HEK293 (cell line): ENCODE data around the gene NCMAP.

Source experiments
- CTCF ChIA-PET: fragments of 350-600 bp; formaldehyde crosslinking; extraction: SDS; loops from one replicate; lab custom pipeline; 2021; ENCODE audit warnings: antibody characterized with exemption; lab: Yijun Ruan, JAX
- POLR2A ChIA-PET: fragments of 300-600 bp; formaldehyde crosslinking; extraction: SDS; loops from one replicate; lab custom pipeline; 2020; ENCODE audit warnings: antibody characterized with exemption, inconsistent platforms; lab: Yijun Ruan, JAX
- H3K27ac ChIP-seq: fragments of 200-500 bp; sonication (Bioruptor generic); 2 replicates; pipeline ENCODE4 v1.5.1; 2014; ENCODE audit warnings: low read depth, low read length, control low read depth, inconsistent platforms; ENCODE audit errors: extremely low read depth
- H3K36me3 ChIP-seq, 2 experiments: fragments of 200-500 bp in 1 of 2; sonication (Bioruptor generic) in 1 of 2; 1 replicate in 1 of 2; 2 replicates in 1 of 2; pipeline ENCODE4 v1.5.1; 2014 to 2017; ENCODE audit warnings: inconsistent platforms in 2 of 2, low read length in 2 of 2; ENCODE audit not compliant: control insufficient read depth in 2 of 2, insufficient read depth in 1 of 2
- H3K4me1 ChIP-seq: fragments of 200-500 bp; sonication (Bioruptor generic); 2 replicates; pipeline ENCODE4 v1.5.1; 2014; ENCODE audit warnings: mild to moderate bottlenecking, low read length, inconsistent platforms; ENCODE audit not compliant: control insufficient read depth, insufficient read depth
- H3K4me3 ChIP-seq: 2 replicates; pipeline ENCODE4 v1.5.1; 2011; ENCODE audit warnings: low read depth, mild to moderate bottlenecking, control low read depth, low read length, moderate library complexity
- H3K9me3 ChIP-seq: fragments of 200-500 bp; sonication (Bioruptor generic); 2 replicates; pipeline ENCODE4 v1.5.1; 2014; ENCODE audit warnings: low read depth, low read length, inconsistent platforms; ENCODE audit not compliant: control insufficient read depth, insufficient read depth
- BCL11A ChIP-seq: fragments of 450-650 bp; formaldehyde crosslinking; IDR thresholded peaks from 2 replicates; pipeline ENCODE4 v1.5.1; 2016; ENCODE audit warnings: low read depth, missing biosample characterization, missing genetic modification characterization
- GLIS1 ChIP-seq: fragments of 450-650 bp; formaldehyde crosslinking; IDR thresholded peaks from 2 replicates; pipeline ENCODE4 v1.5.1; 2016; ENCODE audit warnings: missing biosample characterization, missing genetic modification characterization
- IKZF3 ChIP-seq: fragments of 450-650 bp; IDR thresholded peaks from 2 replicates; pipeline ENCODE4 v1.5.0; 2018; ENCODE audit warnings: missing biosample characterization, mild to moderate bottlenecking, missing genetic modification characterization, moderate library complexity
- OSR2 ChIP-seq: fragments of 450-650 bp; formaldehyde crosslinking; IDR thresholded peaks from 2 replicates; pipeline ENCODE4 v1.5.1; 2016; ENCODE audit warnings: missing biosample characterization, missing genetic modification characterization
- PRDM1 ChIP-seq: fragments of 450-650 bp; formaldehyde crosslinking; IDR thresholded peaks from 2 replicates; pipeline ENCODE4; 2016; ENCODE audit warnings: missing biosample characterization, missing genetic modification characterization
- SCRT1 ChIP-seq: fragments of 450-650 bp; formaldehyde crosslinking; IDR thresholded peaks from 2 replicates; pipeline ENCODE4 v1.5.1; 2016; ENCODE audit warnings: missing biosample characterization, missing genetic modification characterization, borderline replicate concordance
- SCRT2 ChIP-seq: fragments of 450-650 bp; formaldehyde crosslinking; IDR thresholded peaks from 2 replicates; pipeline ENCODE4 v1.5.1; 2016; ENCODE audit warnings: missing biosample characterization, missing genetic modification characterization
- SETDB1 ChIP-seq: IDR thresholded peaks from one replicate; pipeline ENCODE4 v1.6.1; 2017; ENCODE audit warnings: mild to moderate bottlenecking, low read length, moderate library complexity, mixed read lengths; ENCODE audit not compliant: insufficient read length
- ZBTB7A ChIP-seq: fragments of 450-650 bp; formaldehyde crosslinking; IDR thresholded peaks from 2 replicates; pipeline ENCODE4 v1.5.1; 2016; ENCODE audit warnings: low read depth, missing biosample characterization, missing genetic modification characterization
- ZNF121 ChIP-seq: fragments of 450-650 bp; formaldehyde crosslinking; IDR thresholded peaks from 2 replicates; pipeline ENCODE4 v1.5.1; 2016; ENCODE audit warnings: missing biosample characterization, missing genetic modification characterization
- ZNF132 ChIP-seq: fragments of 450-650 bp; formaldehyde crosslinking; IDR thresholded peaks from 2 replicates; pipeline ENCODE4 v1.5.1; 2017; ENCODE audit warnings: missing biosample characterization, missing genetic modification characterization, borderline replicate concordance
- ZNF175 ChIP-seq: fragments of 450-650 bp; formaldehyde crosslinking; IDR thresholded peaks from 2 replicates; pipeline ENCODE4 v1.5.1; 2016; ENCODE audit warnings: missing biosample characterization, missing genetic modification characterization
- ZNF292 ChIP-seq: fragments of 450-650 bp; formaldehyde crosslinking; IDR thresholded peaks from 2 replicates; pipeline ENCODE4 v1.5.1; 2016; ENCODE audit warnings: low read depth, missing biosample characterization, missing genetic modification characterization, borderline replicate concordance
- ZNF514 ChIP-seq: fragments of 450-650 bp; formaldehyde crosslinking; IDR thresholded peaks from 2 replicates; pipeline ENCODE4 v1.5.1; 2016; ENCODE audit warnings: missing biosample characterization, missing genetic modification characterization
- ZNF629 ChIP-seq: fragments of 450-650 bp; formaldehyde crosslinking; IDR thresholded peaks from 2 replicates; pipeline ENCODE4 v1.5.1; 2017; ENCODE audit warnings: missing biosample characterization, missing genetic modification characterization
- ZNF654 ChIP-seq: fragments of 450-650 bp; formaldehyde crosslinking; IDR thresholded peaks from 2 replicates; pipeline ENCODE4 v1.5.1; 2016; ENCODE audit warnings: low read depth, missing biosample characterization, missing genetic modification characterization
- ZNF660 ChIP-seq: fragments of 450-650 bp; IDR thresholded peaks from 2 replicates; pipeline ENCODE4 v1.5.1; 2018; ENCODE audit warnings: missing biosample characterization, mild to moderate bottlenecking, missing genetic modification characterization
- TF ChIP-seq, protein P1 (sequence below): fragments of 450-650 bp; formaldehyde crosslinking; conservative IDR thresholded peaks from 2 replicates; pipeline ENCODE4 v1.5.1; 2016; ENCODE audit warnings: low read depth, missing biosample characterization, missing genetic modification characterization
- TF ChIP-seq, protein P2 (sequence below): sonication (generic); formaldehyde crosslinking; IDR thresholded peaks from 2 replicates; pipeline ENCODE4 v1.8.1; 2022; ENCODE audit warnings: mild to moderate bottlenecking, moderate library complexity, missing genetic modification reagents
- TF ChIP-seq, protein P3 (sequence below): fragments of 450-650 bp; IDR thresholded peaks from 2 replicates; pipeline ENCODE4 v1.5.1; 2018; ENCODE audit warnings: missing biosample characterization, mild to moderate bottlenecking, missing genetic modification characterization
- TF ChIP-seq, protein P4 (sequence below): fragments of 450-650 bp; formaldehyde crosslinking; conservative IDR thresholded peaks from 2 replicates; pipeline ENCODE4 v1.5.1; 2016; ENCODE audit warnings: low read depth, missing biosample characterization, missing genetic modification characterization
- TF ChIP-seq, protein P5 (sequence below): fragments of 450-650 bp; formaldehyde crosslinking; IDR thresholded peaks from 2 replicates; pipeline ENCODE4 v1.5.1; 2016; ENCODE audit warnings: missing biosample characterization, missing genetic modification characterization

Gene NCMAP

DNA sequence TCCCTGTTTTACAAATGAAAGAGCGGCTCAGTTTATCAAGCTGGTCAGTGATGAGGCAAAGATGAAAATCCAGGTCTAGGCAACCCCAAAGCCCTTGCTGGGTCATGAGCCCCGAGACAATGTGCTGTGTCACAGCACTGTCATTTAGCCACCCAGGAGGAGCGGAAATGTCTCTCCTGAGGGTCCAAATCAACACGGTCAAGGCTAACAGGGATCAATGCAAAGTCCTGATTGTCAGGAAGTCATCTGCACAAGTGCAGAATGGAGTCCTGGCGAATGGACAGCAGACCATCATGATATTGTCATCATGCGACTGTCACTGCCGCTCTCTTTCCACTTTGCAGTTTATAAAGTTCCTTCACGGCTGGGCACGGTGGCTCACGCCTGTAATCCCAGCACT lies 30.2 kb downstream of the NCMAP start (continued):
- TF ChIP-seq, protein P1, sequence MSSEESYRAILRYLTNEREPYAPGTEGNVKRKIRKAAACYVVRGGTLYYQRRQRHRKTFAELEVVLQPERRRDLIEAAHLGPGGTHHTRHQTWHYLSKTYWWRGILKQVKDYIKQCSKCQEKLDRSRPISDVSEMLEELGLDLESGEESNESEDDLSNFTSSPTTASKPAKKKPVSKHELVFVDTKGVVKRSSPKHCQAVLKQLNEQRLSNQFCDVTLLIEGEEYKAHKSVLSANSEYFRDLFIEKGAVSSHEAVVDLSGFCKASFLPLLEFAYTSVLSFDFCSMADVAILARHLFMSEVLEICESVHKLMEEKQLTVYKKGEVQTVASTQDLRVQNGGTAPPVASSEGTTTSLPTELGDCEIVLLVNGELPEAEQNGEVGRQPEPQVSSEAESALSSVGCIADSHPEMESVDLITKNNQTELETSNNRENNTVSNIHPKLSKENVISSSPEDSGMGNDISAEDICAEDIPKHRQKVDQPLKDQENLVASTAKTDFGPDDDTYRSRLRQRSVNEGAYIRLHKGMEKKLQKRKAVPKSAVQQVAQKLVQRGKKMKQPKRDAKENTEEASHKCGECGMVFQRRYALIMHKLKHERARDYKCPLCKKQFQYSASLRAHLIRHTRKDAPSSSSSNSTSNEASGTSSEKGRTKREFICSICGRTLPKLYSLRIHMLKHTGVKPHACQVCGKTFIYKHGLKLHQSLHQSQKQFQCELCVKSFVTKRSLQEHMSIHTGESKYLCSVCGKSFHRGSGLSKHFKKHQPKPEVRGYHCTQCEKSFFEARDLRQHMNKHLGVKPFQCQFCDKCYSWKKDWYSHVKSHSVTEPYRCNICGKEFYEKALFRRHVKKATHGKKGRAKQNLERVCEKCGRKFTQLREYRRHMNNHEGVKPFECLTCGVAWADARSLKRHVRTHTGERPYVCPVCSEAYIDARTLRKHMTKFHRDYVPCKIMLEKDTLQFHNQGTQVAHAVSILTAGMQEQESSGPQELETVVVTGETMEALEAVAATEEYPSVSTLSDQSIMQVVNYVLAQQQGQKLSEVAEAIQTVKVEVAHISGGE (tag by site-specific recombination), result no peak
- TF ChIP-seq, all 188 proteins: peak for 0

DNA sequence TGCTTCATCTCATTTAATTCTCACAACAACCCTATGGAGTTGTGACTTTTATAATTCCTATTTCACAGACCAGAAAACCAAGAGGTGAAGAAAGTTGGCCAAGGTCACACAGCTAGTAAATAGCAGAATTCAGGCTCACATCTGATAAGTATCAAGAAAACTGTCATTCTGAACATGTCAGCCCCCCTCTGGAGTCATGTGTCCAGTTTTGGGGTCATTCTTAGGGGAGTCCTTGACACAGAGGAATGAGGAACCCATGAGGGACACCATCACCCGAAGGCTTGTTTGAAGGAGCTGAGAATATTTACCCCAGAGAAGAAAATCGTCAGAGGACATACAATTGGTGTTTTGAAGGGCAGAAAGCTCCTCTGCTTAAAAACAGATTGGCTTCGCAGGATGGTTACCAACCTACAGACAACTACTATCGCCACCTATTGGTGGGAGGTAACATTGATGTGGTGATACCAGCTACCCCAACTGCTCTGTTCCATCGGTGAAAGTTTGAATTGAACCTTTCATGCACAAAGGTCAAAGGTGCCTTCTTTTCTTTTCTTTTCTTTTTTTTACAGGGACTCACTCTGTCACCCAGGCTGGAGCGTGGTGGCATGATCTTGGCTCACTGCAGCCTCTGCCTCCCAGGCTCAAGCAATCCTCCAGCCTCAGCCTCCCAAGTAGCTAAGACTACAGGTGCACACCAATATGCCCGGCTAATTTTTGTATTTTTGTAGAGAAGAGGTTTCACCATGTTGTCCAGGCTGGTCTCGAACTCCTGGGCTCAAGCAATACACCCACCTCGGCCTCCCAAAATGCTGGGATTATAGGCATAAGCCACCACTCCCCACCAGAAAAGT lies 31.3 kb downstream of the NCMAP start:
- Histone ChIP-seq H3K9me3 (no peaks in the 10 kb centered on the region), H3K36me3 (no peaks in the 10 kb centered on the region), H3K4me3 (no peak overlapping the region), H3K4me1 (no peaks in the 10 kb centered on the region), H3K27ac (no peak overlapping the region)
- ChIA-PET POLR2A (interaction anchor here (1.0 to 1.2 kb wide), 3 partner anchors 45 to 172 kb away, joined by 3 to 4 read pairs (median 4); partner anchors contain the start of genes NIPAL3 and RCAN3), CTCF (interaction anchor here (0.5 to 7.4 kb wide), 52 partner anchors 9 to 392 kb away, joined by 3 to 69 read pairs (median 5); partner anchors contain the start of genes NCMAP, NIPAL3 and RCAN3)
- TF ChIP-seq PRDM1 (tag by site-specific recombination), result 0 out of 2 replicates have a peak, but pooled peaks have one; percentile 38
- no peak for TF ChIP-seq BCL11A (tag by site-specific recombination)
- TF ChIP-seq ZNF121 (tag by site-specific recombination), result no peak
- TF ChIP-seq GLIS1 (tag by site-specific recombination), result no peak
- TF ChIP-seq ZNF292 (tag by site-specific recombination), result no peak
- TF ChIP-seq SETDB1, result no peak
- TF ChIP-seq, protein P2, sequence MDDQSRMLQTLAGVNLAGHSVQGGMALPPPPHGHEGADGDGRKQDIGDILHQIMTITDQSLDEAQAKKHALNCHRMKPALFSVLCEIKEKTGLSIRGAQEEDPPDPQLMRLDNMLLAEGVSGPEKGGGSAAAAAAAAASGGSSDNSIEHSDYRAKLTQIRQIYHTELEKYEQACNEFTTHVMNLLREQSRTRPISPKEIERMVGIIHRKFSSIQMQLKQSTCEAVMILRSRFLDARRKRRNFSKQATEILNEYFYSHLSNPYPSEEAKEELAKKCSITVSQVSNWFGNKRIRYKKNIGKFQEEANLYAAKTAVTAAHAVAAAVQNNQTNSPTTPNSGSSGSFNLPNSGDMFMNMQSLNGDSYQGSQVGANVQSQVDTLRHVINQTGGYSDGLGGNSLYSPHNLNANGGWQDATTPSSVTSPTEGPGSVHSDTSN (CRISPR knock-in tag), result no peak
- TF ChIP-seq ZNF132, result no peak
- TF ChIP-seq SCRT2, result no peak
- TF ChIP-seq ZNF654 (tag by site-specific recombination), result peak; percentile 47
- TF ChIP-seq, protein P3, sequence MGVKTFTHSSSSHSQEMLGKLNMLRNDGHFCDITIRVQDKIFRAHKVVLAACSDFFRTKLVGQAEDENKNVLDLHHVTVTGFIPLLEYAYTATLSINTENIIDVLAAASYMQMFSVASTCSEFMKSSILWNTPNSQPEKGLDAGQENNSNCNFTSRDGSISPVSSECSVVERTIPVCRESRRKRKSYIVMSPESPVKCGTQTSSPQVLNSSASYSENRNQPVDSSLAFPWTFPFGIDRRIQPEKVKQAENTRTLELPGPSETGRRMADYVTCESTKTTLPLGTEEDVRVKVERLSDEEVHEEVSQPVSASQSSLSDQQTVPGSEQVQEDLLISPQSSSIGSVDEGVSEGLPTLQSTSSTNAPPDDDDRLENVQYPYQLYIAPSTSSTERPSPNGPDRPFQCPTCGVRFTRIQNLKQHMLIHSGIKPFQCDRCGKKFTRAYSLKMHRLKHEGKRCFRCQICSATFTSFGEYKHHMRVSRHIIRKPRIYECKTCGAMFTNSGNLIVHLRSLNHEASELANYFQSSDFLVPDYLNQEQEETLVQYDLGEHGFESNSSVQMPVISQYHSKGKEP, result no peak
- TF ChIP-seq ZBTB7A (tag by site-specific recombination), result no peak
- TF ChIP-seq, protein P4, sequence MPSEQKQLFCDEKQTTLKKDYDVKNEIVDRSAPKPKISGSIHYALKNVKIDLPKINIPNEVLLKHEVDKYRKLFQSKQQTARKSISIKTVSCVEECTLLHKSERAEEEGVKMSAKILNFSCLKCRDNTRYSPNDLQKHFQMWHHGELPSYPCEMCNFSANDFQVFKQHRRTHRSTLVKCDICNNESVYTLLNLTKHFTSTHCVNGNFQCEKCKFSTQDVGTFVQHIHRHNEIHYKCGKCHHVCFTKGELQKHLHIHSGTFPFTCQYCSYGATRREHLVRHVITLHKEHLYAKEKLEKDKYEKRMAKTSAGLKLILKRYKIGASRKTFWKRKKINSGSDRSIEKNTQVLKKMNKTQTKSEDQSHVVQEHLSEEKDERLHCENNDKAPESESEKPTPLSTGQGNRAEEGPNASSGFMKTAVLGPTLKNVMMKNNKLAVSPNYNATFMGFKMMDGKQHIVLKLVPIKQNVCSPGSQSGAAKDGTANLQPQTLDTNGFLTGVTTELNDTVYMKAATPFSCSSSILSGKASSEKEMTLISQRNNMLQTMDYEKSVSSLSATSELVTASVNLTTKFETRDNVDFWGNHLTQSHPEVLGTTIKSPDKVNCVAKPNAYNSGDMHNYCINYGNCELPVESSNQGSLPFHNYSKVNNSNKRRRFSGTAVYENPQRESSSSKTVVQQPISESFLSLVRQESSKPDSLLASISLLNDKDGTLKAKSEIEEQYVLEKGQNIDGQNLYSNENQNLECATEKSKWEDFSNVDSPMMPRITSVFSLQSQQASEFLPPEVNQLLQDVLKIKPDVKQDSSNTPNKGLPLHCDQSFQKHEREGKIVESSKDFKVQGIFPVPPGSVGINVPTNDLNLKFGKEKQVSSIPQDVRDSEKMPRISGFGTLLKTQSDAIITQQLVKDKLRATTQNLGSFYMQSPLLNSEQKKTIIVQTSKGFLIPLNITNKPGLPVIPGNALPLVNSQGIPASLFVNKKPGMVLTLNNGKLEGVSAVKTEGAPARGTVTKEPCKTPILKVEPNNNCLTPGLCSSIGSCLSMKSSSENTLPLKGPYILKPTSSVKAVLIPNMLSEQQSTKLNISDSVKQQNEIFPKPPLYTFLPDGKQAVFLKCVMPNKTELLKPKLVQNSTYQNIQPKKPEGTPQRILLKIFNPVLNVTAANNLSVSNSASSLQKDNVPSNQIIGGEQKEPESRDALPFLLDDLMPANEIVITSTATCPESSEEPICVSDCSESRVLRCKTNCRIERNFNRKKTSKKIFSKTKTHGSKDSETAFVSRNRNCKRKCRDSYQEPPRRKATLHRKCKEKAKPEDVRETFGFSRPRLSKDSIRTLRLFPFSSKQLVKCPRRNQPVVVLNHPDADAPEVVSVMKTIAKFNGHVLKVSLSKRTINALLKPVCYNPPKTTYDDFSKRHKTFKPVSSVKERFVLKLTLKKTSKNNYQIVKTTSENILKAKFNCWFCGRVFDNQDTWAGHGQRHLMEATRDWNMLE, result no peak
- no peak for TF ChIP-seq OSR2 (tag by site-specific recombination)
- peak; percentile 20; the same call in 1 of the 2 replicates for TF ChIP-seq SCRT1 (tag by site-specific recombination)
- TF ChIP-seq ZNF514 (tag by site-specific recombination), result no peak
- no peak for TF ChIP-seq ZNF629 (tag by site-specific recombination)
- TF ChIP-seq ZNF175 (tag by site-specific recombination), result no peak
- TF ChIP-seq, protein P5, sequence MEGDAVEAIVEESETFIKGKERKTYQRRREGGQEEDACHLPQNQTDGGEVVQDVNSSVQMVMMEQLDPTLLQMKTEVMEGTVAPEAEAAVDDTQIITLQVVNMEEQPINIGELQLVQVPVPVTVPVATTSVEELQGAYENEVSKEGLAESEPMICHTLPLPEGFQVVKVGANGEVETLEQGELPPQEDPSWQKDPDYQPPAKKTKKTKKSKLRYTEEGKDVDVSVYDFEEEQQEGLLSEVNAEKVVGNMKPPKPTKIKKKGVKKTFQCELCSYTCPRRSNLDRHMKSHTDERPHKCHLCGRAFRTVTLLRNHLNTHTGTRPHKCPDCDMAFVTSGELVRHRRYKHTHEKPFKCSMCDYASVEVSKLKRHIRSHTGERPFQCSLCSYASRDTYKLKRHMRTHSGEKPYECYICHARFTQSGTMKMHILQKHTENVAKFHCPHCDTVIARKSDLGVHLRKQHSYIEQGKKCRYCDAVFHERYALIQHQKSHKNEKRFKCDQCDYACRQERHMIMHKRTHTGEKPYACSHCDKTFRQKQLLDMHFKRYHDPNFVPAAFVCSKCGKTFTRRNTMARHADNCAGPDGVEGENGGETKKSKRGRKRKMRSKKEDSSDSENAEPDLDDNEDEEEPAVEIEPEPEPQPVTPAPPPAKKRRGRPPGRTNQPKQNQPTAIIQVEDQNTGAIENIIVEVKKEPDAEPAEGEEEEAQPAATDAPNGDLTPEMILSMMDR (tag by site-specific recombination), result peak; percentile 73
- TF ChIP-seq IKZF3 (tag by site-specific recombination), result no peak
- 0 out of 2 replicates have a peak, but pooled peaks have one; percentile 47 for TF ChIP-seq ZNF660 (tag by site-specific recombination)
